ENCODE results near the gene AOC2.

- no peak for TF ChIP-seq EZH2phosphoT487 (IDR thresholded peaks at IDR 0.05; ENCODE audit: borderline replicate concordance)
- TF ChIP-seq CTCF (conservative IDR thresholded peaks at IDR 0.05; ENCODE audit: low read length), result no peak
Measured at GRCh38 chr17:42857389-42857788, 13.0 kb downstream of the AOC2 start.
